ENCODE results near the gene CRIP3. TPM values are rescaled to one million over a fixed set of nuclear protein-coding genes. Genes with fewer than 3 reads are reported as not detected.

The CRIP3 gene
- total and polyA plus RNA-seq, 2 of the 13 experiments (the other 11 are each of a cell fraction or from before 2014, with no cell fraction given), result 6.3 to 9.3 TPM

DNA sequence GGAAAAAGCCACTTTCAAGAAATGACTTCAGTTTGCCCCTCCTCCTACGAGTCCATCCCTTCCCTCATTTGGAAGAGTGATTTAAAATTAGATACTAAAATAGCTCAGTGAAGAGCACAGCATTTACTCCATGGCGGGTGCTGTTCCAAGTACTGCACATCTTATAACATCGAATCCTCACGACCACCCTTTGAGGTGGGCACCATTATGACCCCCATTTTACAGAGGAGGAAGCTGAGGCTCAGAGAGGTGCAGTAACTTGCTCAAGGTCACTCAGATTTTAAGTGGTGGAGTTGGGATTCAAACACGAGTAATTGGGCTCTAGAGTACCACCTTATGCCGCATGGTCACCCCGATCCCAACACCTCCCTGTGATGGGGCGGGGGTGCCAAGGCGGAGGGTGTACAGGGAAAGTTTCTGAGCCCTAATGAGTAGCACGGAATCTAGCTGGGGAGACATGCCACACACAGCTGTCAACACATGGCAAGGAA, 39.8 kb downstream of the CRIP3 start (continued):
- TF ChIP-seq ZSCAN5A (CRISPR knock-in tag; IDR thresholded peaks at IDR 0.05; ENCODE audit: borderline replicate concordance), result no peak
- TF ChIP-seq ZNF224 (CRISPR knock-in tag; IDR thresholded peaks at IDR 0.05), result no peak
- TF ChIP-seq ARNTL (CRISPR knock-in tag; IDR thresholded peaks at IDR 0.05), result no peak; the same call in 1 of the 2 replicates
- TF ChIP-seq, protein P1, sequence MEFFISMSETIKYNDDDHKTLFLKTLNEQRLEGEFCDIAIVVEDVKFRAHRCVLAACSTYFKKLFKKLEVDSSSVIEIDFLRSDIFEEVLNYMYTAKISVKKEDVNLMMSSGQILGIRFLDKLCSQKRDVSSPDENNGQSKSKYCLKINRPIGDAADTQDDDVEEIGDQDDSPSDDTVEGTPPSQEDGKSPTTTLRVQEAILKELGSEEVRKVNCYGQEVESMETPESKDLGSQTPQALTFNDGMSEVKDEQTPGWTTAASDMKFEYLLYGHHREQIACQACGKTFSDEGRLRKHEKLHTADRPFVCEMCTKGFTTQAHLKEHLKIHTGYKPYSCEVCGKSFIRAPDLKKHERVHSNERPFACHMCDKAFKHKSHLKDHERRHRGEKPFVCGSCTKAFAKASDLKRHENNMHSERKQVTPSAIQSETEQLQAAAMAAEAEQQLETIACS (CRISPR knock-in tag; IDR thresholded peaks at IDR 0.05), result no peak
- TF ChIP-seq ZNF407 (CRISPR knock-in tag; IDR thresholded peaks at IDR 0.05; ENCODE audit: not compliant biosample characterization), result no peak
- TF ChIP-seq ZNF143 (CRISPR knock-in tag; IDR thresholded peaks at IDR 0.05), result no peak
- no peak for TF ChIP-seq ZNF598 (CRISPR knock-in tag; IDR thresholded peaks at IDR 0.05; ENCODE audit: borderline replicate concordance)
- no peak for TF ChIP-seq ZNF720 (CRISPR knock-in tag; IDR thresholded peaks at IDR 0.05)
- TF ChIP-seq ZBTB49 (CRISPR knock-in tag; IDR thresholded peaks at IDR 0.05; ENCODE audit: borderline replicate concordance), result no peak
- TF ChIP-seq ISX (CRISPR knock-in tag; conservative IDR thresholded peaks at IDR 0.05), result no peak
- TF ChIP-seq ADNP (CRISPR knock-in tag; IDR thresholded peaks at IDR 0.05), result peak; percentile 61; the same call in 1 of the 2 replicates
- TF ChIP-seq ZNF513 (CRISPR knock-in tag; conservative IDR thresholded peaks at IDR 0.05), result no peak
